Gastroesophageal sphincter (tissue), 3 donors: ENCODE results near the gene OR1K1.

Experiments
- CTCF ChIP-seq, 4 experiments: fragments of 200-600 bp in 2 of 4; fragments of 450-650 bp in 2 of 4; sonication (generic) in 1 of 4; IDR thresholded peaks; one replicate each; pipeline ENCODE4 v1.5.1; 2017 to 2019; ENCODE audit warnings: antibody characterized with exemption in 4 of 4, mild to moderate bottlenecking in 2 of 4, moderate library complexity in 2 of 4
- EP300 ChIP-seq: sonication (generic); formaldehyde crosslinking; IDR thresholded peaks from one replicate; pipeline ENCODE4 v1.6.1; 2017; ENCODE audit warnings: antibody characterized with exemption, mild to moderate bottlenecking

DNA sequence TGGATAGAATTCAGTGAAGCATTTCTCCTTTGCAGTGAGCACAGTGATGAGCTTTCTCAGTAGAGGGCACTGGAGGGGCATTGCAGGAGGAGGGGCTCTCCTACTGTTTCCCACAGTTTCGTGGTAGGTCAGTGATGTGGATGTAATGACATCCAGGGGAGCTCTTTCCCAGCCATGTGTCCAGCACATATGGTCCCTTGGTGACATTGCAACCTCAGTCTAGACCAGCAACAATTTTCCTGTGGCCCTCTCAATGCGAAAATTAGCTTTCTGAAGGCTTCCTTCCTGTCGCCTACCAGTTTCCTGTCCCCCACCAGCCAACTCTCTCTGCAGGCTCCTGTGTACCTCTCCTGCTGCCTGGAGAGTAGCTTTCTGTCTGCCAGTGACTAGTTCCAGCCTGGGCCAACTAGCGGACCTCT lies 35.4 kb downstream of the OR1K1 start:
- TF ChIP-seq CTCF (IDR thresholded peaks at IDR 0.05) (no peak), EP300 (no peak)
